ENCODE data around the gene MEF2B.
"Not testable (repeated sequence)": the region's sequence is repeated elsewhere in the genome, so short reads cannot be mapped to it uniquely, and the experiment has no call there.

The MEF2B gene

GRCh38 chr19:19109601-19110000 lies 60.5 kb downstream of the MEF2B start:
- Histone ChIP-seq H3K36me3 (ENCODE audit: control insufficient read depth in 2 of 2, insufficient read depth in 1 of 2, low read length in 2 of 2) (peaks cover 0 to 5% of the 10 kb centered on the region in 2 experiments; a peak in 1 of 3 replicates), H3K27ac (ENCODE audit: extremely low read depth, low read depth, low read length) (no peak overlapping the region), H3K9me3 (ENCODE audit: control insufficient read depth, insufficient read depth, low read depth, low read length) (no peaks in the 10 kb centered on the region), H3K4me1 (ENCODE audit: control insufficient read depth, insufficient read depth, low read length) (0 out of 2 replicates have a peak, but pooled peaks cover 3% of the 10 kb centered on the region), H3K4me3 (ENCODE audit: low read depth, low read length) (no peak overlapping the region)
- no peak for TF ChIP-seq KLF16 (tag by site-specific recombination; IDR thresholded peaks at IDR 0.05)
- TF ChIP-seq SCRT2 (tag by site-specific recombination; IDR thresholded peaks at IDR 0.05), result peak; percentile 56; the same call in 1 of the 2 replicates
- ChIA-PET CTCF (interaction anchor here (0.6 to 1.1 kb wide), 2 partner anchors 18 to 233 kb away, joined by 4 read pairs; no protein-coding TSS in a partner anchor), POLR2A (no interaction called here)

- H3K36me3 ChIP-seq (ENCODE audit: control insufficient read depth in 2 of 2, insufficient read depth in 1 of 2, low read length in 2 of 2), result peaks cover 0 to 5% of the 10 kb centered on the region in 2 experiments; a peak in 1 of 3 replicates
Observed at GRCh38 chr19:19107654-19108053, 62.4 kb downstream of the MEF2B start.

GRCh38 chr19:19106938-19107337 lies 63.1 kb downstream of the MEF2B start:
- H3K36me3 ChIP-seq (ENCODE audit: control insufficient read depth in 2 of 2, insufficient read depth in 1 of 2, low read length in 2 of 2); H3K27ac ChIP-seq (ENCODE audit: extremely low read depth, low read depth, low read length); H3K9me3 ChIP-seq (ENCODE audit: control insufficient read depth, insufficient read depth, low read depth, low read length); H3K4me1 ChIP-seq (ENCODE audit: control insufficient read depth, insufficient read depth, low read length); H3K4me3 ChIP-seq (ENCODE audit: low read depth, low read length): not testable (repeated sequence)
- ChIA-PET POLR2A (interaction anchor here (0.5 kb wide), 1 partner anchor 29 kb away, joined by 3 read pairs; no protein-coding TSS in a partner anchor), CTCF (interaction anchor here (1.4 kb wide), 1 partner anchor 54 kb away, joined by 3 read pairs; no protein-coding TSS in a partner anchor)
- peak; percentile 94 for TF ChIP-seq ZNF121 (tag by site-specific recombination; IDR thresholded peaks at IDR 0.05)

More at GRCh38 chr19:19107654-19108053, 62.4 kb downstream of the MEF2B start:
- Histone ChIP-seq H3K4me3 (ENCODE audit: low read depth, low read length) (no peak overlapping the region), H3K27ac (ENCODE audit: extremely low read depth, low read depth, low read length) (no peak overlapping the region), H3K4me1 (ENCODE audit: control insufficient read depth, insufficient read depth, low read length) (no peaks in the 10 kb centered on the region), H3K9me3 (ENCODE audit: control insufficient read depth, insufficient read depth, low read depth, low read length) (no peaks in the 10 kb centered on the region)
- peak; percentile 75 for TF ChIP-seq KLF1 (tag by site-specific recombination; IDR thresholded peaks at IDR 0.05)
- no peak for TF ChIP-seq ZNF223 (tag by site-specific recombination; IDR thresholded peaks at IDR 0.05)
- TF ChIP-seq ZNF157 (tag by site-specific recombination; IDR thresholded peaks at IDR 0.05), result peak; percentile 87
- no peak for TF ChIP-seq ZEB2 (tag by site-specific recombination; IDR thresholded peaks at IDR 0.05)
- ChIA-PET CTCF (interaction anchor here (0.6 to 1.4 kb wide), 2 partner anchors 13 to 55 kb away, joined by 3 read pairs; no protein-coding TSS in a partner anchor), POLR2A (interaction anchor here (0.5 kb wide), 1 partner anchor 28 kb away, joined by 3 read pairs; no protein-coding TSS in a partner anchor)

GRCh38 chr19:19106056-19106551 lies 64.0 kb downstream of the MEF2B start:
- CTCF ChIA-PET, result no interaction called here
- POLR2A ChIA-PET, result no interaction called here
- TF ChIP-seq GLIS2 (tag by site-specific recombination; IDR thresholded peaks at IDR 0.05), result no peak
- no peak for TF ChIP-seq ZNF548 (tag by site-specific recombination; IDR thresholded peaks at IDR 0.05)
- TF ChIP-seq ZNF555 (tag by site-specific recombination; conservative IDR thresholded peaks at IDR 0.05), result no peak
- TF ChIP-seq ZNF175 (tag by site-specific recombination; IDR thresholded peaks at IDR 0.05), result no peak
- no peak for TF ChIP-seq ZNF621 (tag by site-specific recombination; IDR thresholded peaks at IDR 0.05)
- TF ChIP-seq ZNF366 (tag by site-specific recombination; conservative IDR thresholded peaks at IDR 0.05), result no peak
- TF ChIP-seq BCL6B (tag by site-specific recombination; IDR thresholded peaks at IDR 0.05), result no peak
- no peak overlapping the region for H3K4me3 ChIP-seq (ENCODE audit: low read depth, low read length)
- peaks cover 0 to 9% of the 10 kb centered on the region in 2 experiments; a peak in 1 of 3 replicates for H3K36me3 ChIP-seq (ENCODE audit: control insufficient read depth in 2 of 2, insufficient read depth in 1 of 2, low read length in 2 of 2)
- no peaks in the 10 kb centered on the region for H3K9me3 ChIP-seq (ENCODE audit: control insufficient read depth, insufficient read depth, low read depth, low read length)
- H3K27ac ChIP-seq (ENCODE audit: extremely low read depth, low read depth, low read length), result no peak overlapping the region
- no peaks in the 10 kb centered on the region for H3K4me1 ChIP-seq (ENCODE audit: control insufficient read depth, insufficient read depth, low read length)

Measured in HEK293 (cell line).